Endodermal cell (in vitro differentiated cells): ENCODE results near the gene RGS21. TPM values are rescaled to one million over a fixed set of nuclear protein-coding genes. Genes with fewer than 3 reads are reported as not detected.

Experiments used
- DNase-seq: peaks from one replicate; pipeline ENCODE4 v3.0.0-alpha.2; 2017
- H3K27ac ChIP-seq: 2 replicates; pipeline ENCODE4 v1.5.1; 2013; ENCODE audit warnings: mild to moderate bottlenecking, low read depth, low read length, moderate library complexity
- H3K27me3 ChIP-seq: 2 replicates; pipeline ENCODE4 v1.6.1; 2013; ENCODE audit warnings: mild to moderate bottlenecking, low read length, moderate library complexity; ENCODE audit not compliant: insufficient read depth, control insufficient read depth, poor library complexity, severe bottlenecking
- H3K36me3 ChIP-seq: 2 replicates; pipeline ENCODE4 v1.7.0; 2013; ENCODE audit warnings: mild to moderate bottlenecking, low read length, moderate library complexity; ENCODE audit not compliant: control insufficient read depth, insufficient read depth
- H3K4me1 ChIP-seq: one replicate; pipeline ENCODE4 v1.7.0; 2013; ENCODE audit warnings: low read length; ENCODE audit not compliant: control insufficient read depth, insufficient read depth
- H3K4me3 ChIP-seq: 2 replicates; pipeline ENCODE4 v1.5.1; 2013; ENCODE audit warnings: mild to moderate bottlenecking, low read length, moderate library complexity
- H3K9ac ChIP-seq: 2 replicates; pipeline ENCODE4 v1.6.1; 2013; ENCODE audit warnings: mild to moderate bottlenecking, low read length, moderate library complexity; ENCODE audit not compliant: poor library complexity, severe bottlenecking; ENCODE audit errors: extremely low read depth
- H3K9me3 ChIP-seq: 2 replicates; pipeline ENCODE4 v1.6.1; 2013; ENCODE audit warnings: mild to moderate bottlenecking, low read length, moderate library complexity; ENCODE audit not compliant: control insufficient read depth
- H3K27ac Mint-ChIP-seq: 2 replicates; pipeline ENCODE4 v1.8.0; 2020; ENCODE audit warnings: mixed read lengths
- H3K27me3 Mint-ChIP-seq: 2 replicates; pipeline ENCODE4 v1.8.0; 2021; ENCODE audit warnings: mild to moderate bottlenecking, mixed read lengths; ENCODE audit not compliant: insufficient read depth
- H3K36me3 Mint-ChIP-seq: 2 replicates; pipeline ENCODE4 v1.8.0; 2020; ENCODE audit warnings: low read depth, mixed read lengths
- H3K4me1 Mint-ChIP-seq: 2 replicates; pipeline ENCODE4 v1.8.0; 2020; ENCODE audit warnings: mixed read lengths
- H3K4me3 Mint-ChIP-seq: 2 replicates; pipeline ENCODE4 v1.8.0; 2020; ENCODE audit warnings: mild to moderate bottlenecking, moderate library complexity, mixed read lengths
- H3K9me3 Mint-ChIP-seq: 2 replicates; pipeline ENCODE4 v1.8.0; 2020; ENCODE audit warnings: mild to moderate bottlenecking, mixed read lengths
- CTCF ChIP-seq: fragments of 200-600 bp; sonication (generic); conservative IDR thresholded peaks from 2 replicates; pipeline ENCODE4 v1.5.0; 2021; ENCODE audit warnings: antibody characterized with exemption, mild to moderate bottlenecking
- WGBS, 2 experiments: methylation state at CpG; one replicate each; pipeline versions ENCODE4 v1.1.5 to v1.1.7; 2013; ENCODE audit warnings: missing lambda C conversion rate in 2 of 2, mixed read lengths in 1 of 2; ENCODE audit not compliant: insufficient coverage in 1 of 2, insufficient read length in 1 of 2; 5-methylcytosine and 5-hydroxymethylcytosine counted together
- total RNA-seq, 2 donors: library from RNA; stranded (reverse); fragmentation: NEBNext Ultra II Directional in 1 of 2; extraction: Animal tissue kit (Norgen Biotek cat#: 25700) in 1 of 2; gene quantifications; 2 replicates in 1 of 2; 3 replicates in 1 of 2; pipeline ENCODE4 v1.2.1, GENCODE V29; 2021

The RGS21 gene
- total RNA-seq, 2 donors from 2014 or later, result not detected

- Mint-ChIP-seq H3K36me3 (no peaks in the 10 kb centered on the region), H3K4me1 (peaks cover 5% of the 10 kb centered on the region), H3K27me3 (no peaks in the 10 kb centered on the region), H3K9me3 (no peaks in the 10 kb centered on the region), H3K4me3 (no peak overlapping the region), H3K27ac (no peak overlapping the region)
- Histone ChIP-seq H3K27ac (no peak overlapping the region), H3K4me3 (no peak overlapping the region), H3K27me3 (no peaks in the 10 kb centered on the region), H3K4me1 (peaks cover 5% of the 10 kb centered on the region), H3K9me3 (peaks cover 3% of the 10 kb centered on the region), H3K36me3 (no peaks in the 10 kb centered on the region), H3K9ac (no peak overlapping the region)
- 86% methylated on average over 2 of the region's 2 CpGs; no CpG with 5 or more reads in 1 of the 2 experiments for WGBS, 2 experiments
- no peak for TF ChIP-seq CTCF
- DNase-seq, result no peak
Measured at GRCh38 chr1:192395211-192395610, 78.4 kb downstream of the RGS21 start.

DNA sequence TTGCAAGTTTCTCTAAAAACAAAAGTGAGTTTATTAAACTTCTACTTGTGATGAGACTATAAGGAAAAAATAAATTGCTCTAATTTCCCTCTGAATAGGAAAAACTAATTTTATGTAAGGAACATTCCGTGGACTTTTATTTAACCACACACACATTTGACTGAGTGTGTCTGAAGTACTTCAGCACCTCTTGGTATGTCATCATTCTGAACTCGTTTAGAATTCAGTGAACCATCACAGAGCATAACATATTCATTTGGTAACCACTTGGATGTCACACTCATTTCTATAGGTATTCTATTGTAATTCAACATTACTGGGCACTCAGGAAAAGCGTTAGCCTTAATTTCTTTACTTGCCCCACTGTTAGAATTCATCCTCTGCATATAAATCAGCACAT lies 79.1 kb downstream of the RGS21 start:
- no peak overlapping the region for H3K27ac ChIP-seq
- H3K4me1 ChIP-seq, result peaks cover 5% of the 10 kb centered on the region
- no peak overlapping the region for H3K4me3 Mint-ChIP-seq
- no peak overlapping the region for H3K9ac ChIP-seq
- H3K27ac Mint-ChIP-seq, result no peak overlapping the region
- peaks cover 5% of the 10 kb centered on the region for H3K4me1 Mint-ChIP-seq
- H3K4me3 ChIP-seq, result no peak overlapping the region
- no peaks in the 10 kb centered on the region for H3K27me3 Mint-ChIP-seq
- H3K27me3 ChIP-seq, result no peaks in the 10 kb centered on the region
- no peak for TF ChIP-seq CTCF
- 84 to 100% methylated on average over 2 to 3 of the region's 3 CpGs for WGBS, 2 experiments
- DNase-seq, result no peak
- H3K9me3 Mint-ChIP-seq, result no peaks in the 10 kb centered on the region
- no peaks in the 10 kb centered on the region for H3K36me3 Mint-ChIP-seq
- H3K9me3 ChIP-seq, result peaks cover 9% of the 10 kb centered on the region
- H3K36me3 ChIP-seq, result no peaks in the 10 kb centered on the region

DNA sequence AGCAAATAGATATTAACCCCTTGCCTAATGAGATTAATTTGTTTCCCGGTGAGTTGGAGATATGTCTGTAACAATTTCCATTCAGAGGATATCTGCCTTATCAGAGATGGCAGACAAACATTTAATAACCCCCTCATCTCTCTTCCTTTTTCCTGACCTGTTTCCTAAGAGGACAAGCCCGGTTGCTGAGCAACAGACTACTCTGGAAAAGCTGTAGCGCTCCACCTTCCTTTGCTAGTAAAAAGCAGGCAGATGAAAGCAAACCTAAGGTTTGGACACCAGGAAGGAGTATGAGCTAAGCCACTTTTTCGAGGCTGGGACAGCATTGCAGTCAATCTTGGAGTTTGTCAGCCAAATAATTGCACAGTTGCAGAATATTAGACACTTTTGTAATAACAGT lies 82.4 kb downstream of the RGS21 start:
- Histone ChIP-seq H3K27ac (no peak overlapping the region), H3K36me3 (no peaks in the 10 kb centered on the region), H3K9ac (no peak overlapping the region), H3K9me3 (peaks cover 10% of the 10 kb centered on the region), H3K27me3 (no peaks in the 10 kb centered on the region), H3K4me1 (peaks cover 8% of the 10 kb centered on the region), H3K4me3 (no peak overlapping the region)
- DNase-seq, result no peak
- WGBS, 2 experiments, result 80 to 91% methylated on average over 1 to 4 of the region's 4 CpGs
- Mint-ChIP-seq H3K27me3 (no peaks in the 10 kb centered on the region), H3K4me1 (peaks cover 6% of the 10 kb centered on the region), H3K36me3 (no peaks in the 10 kb centered on the region), H3K27ac (no peak overlapping the region), H3K9me3 (no peaks in the 10 kb centered on the region), H3K4me3 (no peak overlapping the region)
- TF ChIP-seq CTCF, result no peak
